ENCODE measurements around the gene GRM5. TPM values are rescaled to one million over a fixed set of nuclear protein-coding genes. Genes with fewer than 3 reads are reported as not detected.

The GRM5 gene
- total RNA-seq, 1 experiment from 2014 or later: 0.03 TPM

DNA sequence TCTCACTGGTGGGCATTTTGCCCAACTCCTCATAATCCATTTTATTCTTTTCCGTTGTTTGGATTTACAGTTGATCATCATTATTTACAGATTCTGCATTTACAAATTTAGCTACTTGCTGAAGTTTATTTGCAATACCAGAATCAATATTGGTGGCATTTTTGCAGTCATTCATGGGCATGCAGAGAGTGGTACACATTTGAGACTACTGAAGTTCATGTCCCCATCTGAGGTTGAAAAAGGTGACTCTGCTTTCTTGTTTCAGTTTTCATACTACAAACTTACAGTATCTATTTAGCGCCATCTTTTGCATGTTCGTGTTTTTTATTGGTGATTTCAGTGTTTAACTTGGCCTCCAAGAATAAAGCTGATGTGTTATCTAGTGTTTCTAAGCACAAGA lies 409.5 kb downstream of the GRM5 start:
- Histone ChIP-seq H3K27me3 (ENCODE audit: control insufficient read depth, insufficient read depth, low read length) (no peaks in the 10 kb centered on the region), H3K36me3 (ENCODE audit: control insufficient read depth, insufficient read depth, low read length) (no peaks in the 10 kb centered on the region), H3K27ac (ENCODE audit: low read length) (no peak overlapping the region), H3K9me3 (ENCODE audit: control insufficient read depth, insufficient read depth, low read depth, low read length) (no peaks in the 10 kb centered on the region), H3K4me1 (ENCODE audit: control insufficient read depth, insufficient read depth, low read length) (no peaks in the 10 kb centered on the region), H3K4me3 (ENCODE audit: low read depth in 2 of 2, low read length in 2 of 2) (no peak overlapping the region)
- intact Hi-C loops (cut with micrococcal nuclease; ENCODE audit: unreplicated experiment) (no loop called here), in situ Hi-C loops (cut with HindIII; ENCODE audit: low pct_unique_long_range_greater_than_20kb, low sequenced_read_pairs) (no loop called here)
- ATAC-seq (no peak), DNase-seq (ENCODE audit: low read depth, low spot score) (no peak)
- BruUV-seq (replicated peaks): no TSS peak
- ChIA-PET CTCF (no interaction called here), POLR2A (no interaction called here)
- TF ChIP-seq, protein P1, sequence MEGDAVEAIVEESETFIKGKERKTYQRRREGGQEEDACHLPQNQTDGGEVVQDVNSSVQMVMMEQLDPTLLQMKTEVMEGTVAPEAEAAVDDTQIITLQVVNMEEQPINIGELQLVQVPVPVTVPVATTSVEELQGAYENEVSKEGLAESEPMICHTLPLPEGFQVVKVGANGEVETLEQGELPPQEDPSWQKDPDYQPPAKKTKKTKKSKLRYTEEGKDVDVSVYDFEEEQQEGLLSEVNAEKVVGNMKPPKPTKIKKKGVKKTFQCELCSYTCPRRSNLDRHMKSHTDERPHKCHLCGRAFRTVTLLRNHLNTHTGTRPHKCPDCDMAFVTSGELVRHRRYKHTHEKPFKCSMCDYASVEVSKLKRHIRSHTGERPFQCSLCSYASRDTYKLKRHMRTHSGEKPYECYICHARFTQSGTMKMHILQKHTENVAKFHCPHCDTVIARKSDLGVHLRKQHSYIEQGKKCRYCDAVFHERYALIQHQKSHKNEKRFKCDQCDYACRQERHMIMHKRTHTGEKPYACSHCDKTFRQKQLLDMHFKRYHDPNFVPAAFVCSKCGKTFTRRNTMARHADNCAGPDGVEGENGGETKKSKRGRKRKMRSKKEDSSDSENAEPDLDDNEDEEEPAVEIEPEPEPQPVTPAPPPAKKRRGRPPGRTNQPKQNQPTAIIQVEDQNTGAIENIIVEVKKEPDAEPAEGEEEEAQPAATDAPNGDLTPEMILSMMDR (IDR thresholded peaks at IDR 0.05): no peak
- TF ChIP-seq POLR2AphosphoS5 (IDR thresholded peaks at IDR 0.05; ENCODE audit: low read depth, low read length): no peak
- no peak for TF ChIP-seq TCF7L2 (IDR thresholded peaks at IDR 0.05; ENCODE audit: low read depth, low read length)
- TF ChIP-seq, protein P2, sequence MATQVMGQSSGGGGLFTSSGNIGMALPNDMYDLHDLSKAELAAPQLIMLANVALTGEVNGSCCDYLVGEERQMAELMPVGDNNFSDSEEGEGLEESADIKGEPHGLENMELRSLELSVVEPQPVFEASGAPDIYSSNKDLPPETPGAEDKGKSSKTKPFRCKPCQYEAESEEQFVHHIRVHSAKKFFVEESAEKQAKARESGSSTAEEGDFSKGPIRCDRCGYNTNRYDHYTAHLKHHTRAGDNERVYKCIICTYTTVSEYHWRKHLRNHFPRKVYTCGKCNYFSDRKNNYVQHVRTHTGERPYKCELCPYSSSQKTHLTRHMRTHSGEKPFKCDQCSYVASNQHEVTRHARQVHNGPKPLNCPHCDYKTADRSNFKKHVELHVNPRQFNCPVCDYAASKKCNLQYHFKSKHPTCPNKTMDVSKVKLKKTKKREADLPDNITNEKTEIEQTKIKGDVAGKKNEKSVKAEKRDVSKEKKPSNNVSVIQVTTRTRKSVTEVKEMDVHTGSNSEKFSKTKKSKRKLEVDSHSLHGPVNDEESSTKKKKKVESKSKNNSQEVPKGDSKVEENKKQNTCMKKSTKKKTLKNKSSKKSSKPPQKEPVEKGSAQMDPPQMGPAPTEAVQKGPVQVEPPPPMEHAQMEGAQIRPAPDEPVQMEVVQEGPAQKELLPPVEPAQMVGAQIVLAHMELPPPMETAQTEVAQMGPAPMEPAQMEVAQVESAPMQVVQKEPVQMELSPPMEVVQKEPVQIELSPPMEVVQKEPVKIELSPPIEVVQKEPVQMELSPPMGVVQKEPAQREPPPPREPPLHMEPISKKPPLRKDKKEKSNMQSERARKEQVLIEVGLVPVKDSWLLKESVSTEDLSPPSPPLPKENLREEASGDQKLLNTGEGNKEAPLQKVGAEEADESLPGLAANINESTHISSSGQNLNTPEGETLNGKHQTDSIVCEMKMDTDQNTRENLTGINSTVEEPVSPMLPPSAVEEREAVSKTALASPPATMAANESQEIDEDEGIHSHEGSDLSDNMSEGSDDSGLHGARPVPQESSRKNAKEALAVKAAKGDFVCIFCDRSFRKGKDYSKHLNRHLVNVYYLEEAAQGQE (IDR thresholded peaks at IDR 0.05; ENCODE audit: insufficient read depth in 1 of 2, low read depth in 2 of 2, low read length in 1 of 2): no peak
- TF ChIP-seq SIN3A (IDR thresholded peaks at IDR 0.05; ENCODE audit: borderline replicate concordance, insufficient read depth, low read depth, low read length): no peak

DNA sequence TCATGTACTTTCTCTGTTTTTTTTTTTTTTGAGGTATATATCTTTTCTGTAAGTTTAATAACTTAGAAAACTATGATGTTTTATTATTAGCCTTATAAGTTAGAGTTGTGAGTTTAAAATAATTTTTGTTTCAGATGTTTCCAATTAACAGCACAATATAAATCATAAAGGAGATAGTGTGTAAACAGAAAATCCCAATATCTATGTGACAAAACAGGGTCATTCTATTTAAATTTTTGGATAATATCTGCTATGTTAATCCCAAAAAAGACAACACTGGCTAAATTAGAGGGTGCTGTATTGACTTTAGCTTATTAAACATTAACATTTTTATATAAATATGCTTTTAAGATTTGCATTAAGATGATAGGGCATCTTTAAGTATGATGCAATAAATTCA lies 410.1 kb downstream of the GRM5 start:
- no peak overlapping the region for H3K4me3 ChIP-seq (ENCODE audit: low read depth in 2 of 2, low read length in 2 of 2)
- no peaks in the 10 kb centered on the region for H3K36me3 ChIP-seq (ENCODE audit: control insufficient read depth, insufficient read depth, low read length)
- no peaks in the 10 kb centered on the region for H3K27me3 ChIP-seq (ENCODE audit: control insufficient read depth, insufficient read depth, low read length)
- CTCF ChIA-PET: no interaction called here
- in situ Hi-C loops (cut with HindIII; ENCODE audit: low pct_unique_long_range_greater_than_20kb, low sequenced_read_pairs): no loop called here
- BruUV-seq (replicated peaks): no TSS peak
- no peaks in the 10 kb centered on the region for H3K4me1 ChIP-seq (ENCODE audit: control insufficient read depth, insufficient read depth, low read length)
- DNase-seq (ENCODE audit: low read depth, low spot score) (no peak), ATAC-seq (no peak)
- no peaks in the 10 kb centered on the region for H3K9me3 ChIP-seq (ENCODE audit: control insufficient read depth, insufficient read depth, low read depth, low read length)
- TF ChIP-seq POLR2AphosphoS5 (IDR thresholded peaks at IDR 0.05; ENCODE audit: low read depth, low read length) (no peak), TCF7L2 (IDR thresholded peaks at IDR 0.05; ENCODE audit: low read depth, low read length) (no peak), SIN3A (IDR thresholded peaks at IDR 0.05; ENCODE audit: borderline replicate concordance, insufficient read depth, low read depth, low read length) (no peak)
- TF ChIP-seq, protein P1 (IDR thresholded peaks at IDR 0.05): no peak
- TF ChIP-seq, protein P2 (IDR thresholded peaks at IDR 0.05; ENCODE audit: insufficient read depth in 1 of 2, low read depth in 2 of 2, low read length in 1 of 2): no peak
- intact Hi-C loops (cut with micrococcal nuclease; ENCODE audit: unreplicated experiment): no loop called here
- H3K27ac ChIP-seq (ENCODE audit: low read length): no peak overlapping the region
- POLR2A ChIA-PET: interaction anchor here (0.7 kb wide), 1 partner anchor 391 kb away, joined by 3 read pairs; no protein-coding TSS in a partner anchor

Measured in Panc1 (cell line).